K562 (cell line): Measurements from ENCODE around the gene PHB1. TPM values are rescaled to one million over a fixed set of nuclear protein-coding genes. Genes with fewer than 3 reads are reported as not detected.

Source experiments
- BDP1 ChIP-seq: IDR thresholded peaks from 3 replicates; pipeline ENCODE4 v1.6.1; 2011; ENCODE audit not compliant: insufficient read length, insufficient read depth
- CTBP1 ChIP-seq: fragments of 450-650 bp; IDR thresholded peaks from 2 replicates; pipeline ENCODE4 v1.6.1; 2016; ENCODE audit warnings: borderline replicate concordance
- ESRRA ChIP-seq: fragments of 450-650 bp; IDR thresholded peaks from 2 replicates; pipeline ENCODE4 v1.6.1; 2014; ENCODE audit warnings: low read depth, mild to moderate bottlenecking, moderate library complexity, borderline replicate concordance
- FOSL1 ChIP-seq: fragments of 200-800 bp; sonication (Bioruptor generic); conservative IDR thresholded peaks from 2 replicates; pipeline ENCODE4 v1.6.1; 2016; ENCODE audit warnings: missing genetic modification characterization, missing compliant biosample characterization
- HDAC1 ChIP-seq, 2 experiments: fragments of 450-650 bp; IDR thresholded peaks; 2 replicates each; pipeline ENCODE4 v1.6.1; 2016 to 2017; ENCODE audit warnings: inconsistent platforms in 1 of 2, mild to moderate bottlenecking in 1 of 2, moderate library complexity in 1 of 2
- HDAC2 ChIP-seq: fragments of 450-650 bp; IDR thresholded peaks from 2 replicates; pipeline ENCODE4 v1.6.1; 2016; ENCODE audit warnings: mild to moderate bottlenecking
- HSF4 ChIP-seq: fragments of 250-450 bp; sonication (Bioruptor Pico); IDR thresholded peaks from 2 replicates; pipeline ENCODE4 v2.1.2; 2022; ENCODE audit warnings: mild to moderate bottlenecking, moderate library complexity, borderline replicate concordance
- IRF2 ChIP-seq: sonication (generic); formaldehyde crosslinking; IDR thresholded peaks from 2 replicates; pipeline ENCODE4 v1.8.1; 2022; ENCODE audit warnings: mild to moderate bottlenecking, missing genetic modification reagents
- KDM2B ChIP-seq: fragments of 250-450 bp; sonication (Bioruptor Pico); IDR thresholded peaks from 2 replicates; pipeline ENCODE4 v1.8.0; 2021; ENCODE audit warnings: mild to moderate bottlenecking, moderate library complexity
- KDM4B ChIP-seq, 2 experiments: fragments of 450-650 bp in 1 of 2; sonication (generic) in 1 of 2; IDR thresholded peaks; 2 replicates each; pipeline ENCODE4 v1.6.1; 2016 to 2017; ENCODE audit warnings: borderline replicate concordance in 2 of 2, antibody characterized with exemption in 1 of 2, low read depth in 1 of 2, mild to moderate bottlenecking in 1 of 2
- MTA2 ChIP-seq: fragments of 450-650 bp; IDR thresholded peaks from 2 replicates; pipeline ENCODE4 v1.6.1; 2016; ENCODE audit warnings: low read depth
- RBBP5 ChIP-seq: fragments of 200-600 bp; sonication (generic); IDR thresholded peaks from 2 replicates; pipeline ENCODE4 v1.6.1; 2012; ENCODE audit warnings: borderline replicate concordance, mild to moderate bottlenecking, low read length, control low read depth, inconsistent platforms; ENCODE audit not compliant: insufficient read depth, poor library complexity, severe bottlenecking
- SMAD3 ChIP-seq: fragments of 450-650 bp; formaldehyde crosslinking; conservative IDR thresholded peaks from 2 replicates; pipeline ENCODE4 v1.4.0; 2020; ENCODE audit warnings: mild to moderate bottlenecking
- SMARCC2 ChIP-seq: fragments of 450-650 bp; IDR thresholded peaks from 2 replicates; pipeline ENCODE4 v1.6.1; 2017; ENCODE audit warnings: antibody characterized with exemption, moderate library complexity, mild to moderate bottlenecking, low read depth
- TCF3 ChIP-seq: sonication (generic); formaldehyde crosslinking; IDR thresholded peaks from 2 replicates; pipeline ENCODE4 v1.4.0; 2020; ENCODE audit warnings: mild to moderate bottlenecking, missing genetic modification reagents
- ZFX ChIP-seq: sonication (generic); formaldehyde crosslinking; IDR thresholded peaks from 2 replicates; pipeline ENCODE4 v1.8.0; 2022; ENCODE audit warnings: mild to moderate bottlenecking, missing genetic modification reagents, moderate library complexity
- ZNF431 ChIP-seq: sonication (generic); formaldehyde crosslinking; IDR thresholded peaks from 2 replicates; pipeline ENCODE4 v1.8.0; 2022; ENCODE audit warnings: mild to moderate bottlenecking, missing genetic modification reagents
- polyA plus RNA-seq, 8 experiments: library from polyadenylated mRNA; depleted of rRNA in 4 of 8; stranded (reverse) in 5 of 8; unstranded in 3 of 8; fragments of >200 nt; fragmentation: Nextera tagmentation in 2 of 8; fragmentation: Illumina TruSeq in 1 of 8; extraction: Ambion mirVana in 2 of 8; extraction: Trizol in 1 of 8; gene quantifications; 2 replicates each; pipeline versions ENCODE4 v1.2.1 to v1.2.3, GENCODE V29; 2011 to 2014; ENCODE audit warnings: inconsistent platforms in 1 of 8, missing spikeins in 1 of 8
- total RNA-seq, 7 experiments: library from RNA; depleted of rRNA in 6 of 7; stranded (reverse); fragments of >200 nt in 6 of 7; fragmentation: Illumina TruSeq in 2 of 7; extraction: Trizol in 2 of 7; gene quantifications; 2 replicates each; pipeline versions ENCODE4 v1.2.1 to v1.2.3, GENCODE V29; 2011 to 2021; ENCODE audit warnings: low replicate concordance in 1 of 7
- TF ChIP-seq, protein P1 (sequence below): fragments of 450-650 bp; IDR thresholded peaks from 2 replicates; pipeline ENCODE4 v1.6.1; 2016; ENCODE audit warnings: antibody characterized with exemption
- TF ChIP-seq, protein P2 (sequence below): fragments of 250-450 bp; sonication (Bioruptor Pico); IDR thresholded peaks from 2 replicates; pipeline ENCODE4 v1.5.0; 2021; ENCODE audit warnings: mild to moderate bottlenecking, moderate library complexity
- TF ChIP-seq, protein P3 (sequence below): fragments of 450-650 bp; IDR thresholded peaks from 2 replicates; pipeline ENCODE4 v1.6.1; 2016; ENCODE audit warnings: low read depth, mild to moderate bottlenecking, moderate library complexity
- TF ChIP-seq, protein P4 (sequence below): fragments of 200-800 bp; sonication (Bioruptor generic); IDR thresholded peaks from 2 replicates; pipeline ENCODE4 v1.6.1; 2017; ENCODE audit warnings: missing genetic modification characterization, missing compliant biosample characterization

PHB1 gene
- total and polyA plus RNA-seq, 9 of the 15 experiments (the other 6 are each of a cell fraction or from before 2014, with no cell fraction given) = 191 to 818 (median 349) TPM

DNA sequence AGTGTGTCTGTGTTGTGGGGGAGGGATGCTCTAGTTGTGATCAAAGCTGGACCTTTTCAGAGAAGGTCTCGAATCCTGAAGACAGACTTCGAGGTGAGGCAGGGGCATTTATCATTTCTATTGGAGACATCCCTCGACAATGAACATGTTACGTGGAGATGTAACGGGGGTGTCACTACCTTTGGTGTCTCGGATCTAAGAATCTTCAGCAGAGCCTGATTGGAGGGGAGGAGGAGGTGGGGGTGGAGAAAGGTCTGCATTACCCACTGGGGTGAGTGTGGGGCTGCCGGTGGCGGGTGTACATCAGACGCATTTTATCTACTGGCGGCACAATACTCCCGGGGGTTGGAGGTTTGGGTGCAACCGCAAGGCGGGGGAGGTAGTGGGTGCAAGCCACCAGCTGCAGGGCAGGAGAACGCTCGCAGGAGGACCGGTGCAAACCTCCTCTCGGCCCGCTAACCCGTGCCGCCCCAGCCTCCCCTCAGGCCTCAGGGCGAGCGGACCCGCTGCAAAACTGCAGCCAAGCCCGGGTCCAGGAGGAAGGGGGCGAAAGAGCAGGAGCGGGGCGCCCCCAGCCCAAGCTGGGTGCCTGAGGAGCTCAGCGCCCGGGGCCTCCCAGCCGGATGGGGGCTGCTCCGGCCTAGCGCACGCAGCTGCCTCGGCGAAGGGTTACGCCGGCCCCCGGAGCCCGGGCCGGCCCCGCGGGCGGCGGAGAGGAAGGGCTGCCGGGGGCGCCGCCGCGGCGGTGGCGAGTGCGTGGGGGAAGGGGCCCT, 53.4 kb downstream of the PHB1 start (continued):
- TF ChIP-seq KDM2B (CRISPR knock-in tag) = 0 out of 2 replicates have a peak, but pooled peaks have one; percentile 69
- no peak; the same call in 1 of the 2 replicates for TF ChIP-seq SMARCC2
- TF ChIP-seq ZNF431 = peak; percentile 28; the same call in 1 of the 2 replicates
- peak; percentile 75 for TF ChIP-seq RBBP5
- TF ChIP-seq IRF2 (CRISPR knock-in tag) = no peak
- no peak for TF ChIP-seq HSF4 (CRISPR knock-in tag)
- TF ChIP-seq KDM4B (IDR thresholded peaks at IDR 0.05; ENCODE audit: borderline replicate concordance in 2 of 2, low read depth in 1 of 2) = peak in 1 of 2 experiments; percentile 56; a peak in 1 of 4 replicates
- peak; percentile 61 for TF ChIP-seq TCF3 (CRISPR knock-in tag)
- peak in 1 of 2 experiments; percentile 57; a peak in 2 of 4 replicates for TF ChIP-seq HDAC1 (IDR thresholded peaks at IDR 0.05)
- TF ChIP-seq, protein P1, sequence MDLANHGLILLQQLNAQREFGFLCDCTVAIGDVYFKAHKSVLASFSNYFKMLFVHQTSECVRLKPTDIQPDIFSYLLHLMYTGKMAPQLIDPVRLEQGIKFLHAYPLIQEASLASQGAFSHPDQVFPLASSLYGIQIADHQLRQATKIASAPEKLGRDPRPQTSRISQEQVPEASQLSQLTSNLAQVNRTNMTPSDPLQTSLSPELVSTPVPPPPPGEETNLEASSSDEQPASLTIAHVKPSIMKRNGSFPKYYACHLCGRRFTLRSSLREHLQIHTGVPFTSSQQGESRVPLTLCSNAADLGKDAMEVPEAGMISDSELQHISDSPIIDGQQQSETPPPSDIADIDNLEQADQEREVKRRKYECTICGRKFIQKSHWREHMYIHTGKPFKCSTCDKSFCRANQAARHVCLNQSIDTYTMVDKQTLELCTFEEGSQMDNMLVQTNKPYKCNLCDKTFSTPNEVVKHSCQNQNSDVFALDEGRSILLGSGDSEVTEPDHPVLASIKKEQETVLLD = 0 out of 2 replicates have a peak, but pooled peaks have one; percentile 55
- TF ChIP-seq CTBP1 = peak; percentile 51
- TF ChIP-seq, protein P2, sequence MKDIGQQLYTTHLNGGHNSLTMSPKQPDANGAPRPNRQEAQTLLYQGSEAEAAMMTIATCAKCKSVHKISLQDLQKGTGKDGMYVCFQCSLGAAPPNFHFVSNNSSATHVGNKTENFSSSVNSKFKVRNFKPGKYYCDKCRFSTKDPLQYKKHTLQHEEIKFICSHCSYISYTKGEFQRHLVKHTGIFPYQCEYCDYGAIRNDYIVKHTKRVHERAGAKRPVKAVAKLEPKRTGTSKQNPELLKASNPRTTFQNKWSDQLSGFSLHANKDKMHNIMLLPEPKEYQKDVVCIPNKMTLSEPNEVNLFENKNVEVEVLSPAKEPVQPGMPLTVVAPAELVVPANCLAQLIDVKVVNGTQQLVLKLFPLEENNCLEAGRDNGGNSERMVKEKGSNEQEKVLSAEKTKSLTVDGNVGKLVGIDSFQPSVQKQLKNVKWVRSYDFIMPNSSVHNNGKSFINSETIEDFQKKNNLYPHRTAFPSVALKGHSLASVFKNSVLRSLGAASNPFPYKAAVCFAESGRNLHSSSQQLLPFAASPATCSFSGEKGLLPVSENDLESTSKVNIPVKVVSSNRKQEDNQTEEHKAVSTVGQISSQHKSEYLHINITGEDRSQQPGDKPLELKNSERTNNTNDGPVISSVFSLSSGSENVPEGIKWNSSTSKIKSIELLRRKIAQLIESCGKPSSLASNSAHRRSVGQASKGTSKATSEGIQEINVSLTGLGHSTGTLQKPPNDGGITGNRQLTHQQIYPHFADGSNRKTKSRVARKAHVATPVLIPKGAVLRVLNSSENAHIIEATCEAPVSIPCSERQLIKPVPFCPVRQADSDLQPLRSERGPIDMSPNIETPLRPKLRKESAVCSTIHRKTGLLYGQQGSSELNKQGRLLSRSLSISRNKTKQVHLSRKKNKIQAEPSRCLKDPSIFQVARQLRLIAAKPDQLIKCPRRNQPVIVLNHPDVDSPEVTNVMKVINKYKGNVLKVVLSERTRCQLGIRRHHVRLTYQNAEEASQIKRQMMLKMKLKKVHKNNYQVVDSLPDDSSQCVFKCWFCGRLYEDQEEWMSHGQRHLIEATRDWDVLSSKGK (CRISPR knock-in tag) = no peak
- TF ChIP-seq, protein P3, sequence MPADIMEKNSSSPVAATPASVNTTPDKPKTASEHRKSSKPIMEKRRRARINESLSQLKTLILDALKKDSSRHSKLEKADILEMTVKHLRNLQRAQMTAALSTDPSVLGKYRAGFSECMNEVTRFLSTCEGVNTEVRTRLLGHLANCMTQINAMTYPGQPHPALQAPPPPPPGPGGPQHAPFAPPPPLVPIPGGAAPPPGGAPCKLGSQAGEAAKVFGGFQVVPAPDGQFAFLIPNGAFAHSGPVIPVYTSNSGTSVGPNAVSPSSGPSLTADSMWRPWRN = peak; percentile 75
- TF ChIP-seq FOSL1 (tag) = 0 out of 2 replicates have a peak, but pooled peaks have one; percentile 12
- peak; percentile 80; the same call in 1 of the 2 replicates for TF ChIP-seq ESRRA
- TF ChIP-seq HDAC2 = peak; percentile 40; the same call in 1 of the 2 replicates
- TF ChIP-seq, protein P4, sequence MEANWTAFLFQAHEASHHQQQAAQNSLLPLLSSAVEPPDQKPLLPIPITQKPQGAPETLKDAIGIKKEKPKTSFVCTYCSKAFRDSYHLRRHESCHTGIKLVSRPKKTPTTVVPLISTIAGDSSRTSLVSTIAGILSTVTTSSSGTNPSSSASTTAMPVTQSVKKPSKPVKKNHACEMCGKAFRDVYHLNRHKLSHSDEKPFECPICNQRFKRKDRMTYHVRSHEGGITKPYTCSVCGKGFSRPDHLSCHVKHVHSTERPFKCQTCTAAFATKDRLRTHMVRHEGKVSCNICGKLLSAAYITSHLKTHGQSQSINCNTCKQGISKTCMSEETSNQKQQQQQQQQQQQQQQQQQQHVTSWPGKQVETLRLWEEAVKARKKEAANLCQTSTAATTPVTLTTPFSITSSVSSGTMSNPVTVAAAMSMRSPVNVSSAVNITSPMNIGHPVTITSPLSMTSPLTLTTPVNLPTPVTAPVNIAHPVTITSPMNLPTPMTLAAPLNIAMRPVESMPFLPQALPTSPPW (CRISPR knock-in tag) = no peak; the same call in 1 of the 2 replicates
- TF ChIP-seq BDP1 = no peak
- peak; percentile 94 for TF ChIP-seq ZFX
- TF ChIP-seq MTA2 = no peak
- no peak for TF ChIP-seq SMAD3 (CRISPR knock-in tag)
